GM18951 (cell line): Measurements from ENCODE around the gene TMOD2.

ENCODE experiments used
- POLR2A ChIP-seq: IDR thresholded peaks from 4 replicates; pipeline ENCODE4 v1.6.1; 2011; ENCODE audit warnings: mild to moderate bottlenecking; ENCODE audit not compliant: insufficient read length, insufficient read depth; ENCODE audit errors: extremely low read depth
- in situ Hi-C: fragments of 300-500 bp; cut with MboI; formaldehyde crosslinking; loops from one replicate; pipeline ENCODE4 v1.12.0; 2022; ENCODE audit warnings: low sequenced_read_pairs, mixed read lengths, inconsistent platforms; ENCODE audit not compliant: unreplicated experiment

The TMOD2 gene

DNA sequence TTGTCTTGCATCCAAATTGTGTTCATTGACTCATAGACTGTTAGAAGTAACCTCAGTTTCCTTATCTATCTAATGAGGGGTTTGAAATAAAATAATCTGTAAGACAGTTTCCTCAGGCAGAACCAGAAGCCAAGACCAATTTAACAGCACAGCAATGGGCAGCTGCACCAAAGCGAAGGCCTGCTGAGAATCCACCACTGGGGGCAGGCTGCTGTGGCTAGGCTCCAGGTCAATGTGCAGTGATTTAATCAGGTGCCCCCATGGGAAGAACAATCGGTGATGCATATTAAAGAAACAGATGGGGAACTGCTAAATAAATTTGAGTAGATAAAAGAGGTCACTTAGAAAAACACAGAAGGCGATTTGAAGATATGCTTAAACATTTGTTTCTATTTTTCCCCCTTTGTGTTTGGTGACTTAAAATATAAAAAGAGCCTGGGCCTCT lies 50.0 kb downstream of the TMOD2 start:
- no peak for TF ChIP-seq POLR2A
- in situ Hi-C loops: no loop called here

DNA sequence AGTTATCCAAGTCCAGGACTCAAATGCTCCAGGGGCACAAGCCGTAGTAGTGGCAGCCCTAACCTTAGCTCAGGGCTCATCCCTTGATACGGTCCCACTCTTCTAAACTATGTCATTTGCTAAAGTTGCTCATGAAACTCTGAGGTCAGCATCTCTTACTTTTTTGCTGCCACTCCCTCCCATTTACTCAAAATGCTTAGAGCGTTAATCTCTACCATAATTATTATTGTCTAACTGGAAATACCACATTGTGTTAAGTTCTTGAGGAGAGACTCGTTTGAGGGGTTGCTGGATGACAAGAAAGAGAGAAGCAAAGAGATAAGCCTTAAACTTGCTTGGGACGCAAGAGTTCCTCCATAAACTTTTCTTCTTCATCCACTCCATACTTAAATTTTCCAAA lies 51.2 kb downstream of the TMOD2 start:
- in situ Hi-C loops: no loop called here
- no peak for TF ChIP-seq POLR2A

DNA sequence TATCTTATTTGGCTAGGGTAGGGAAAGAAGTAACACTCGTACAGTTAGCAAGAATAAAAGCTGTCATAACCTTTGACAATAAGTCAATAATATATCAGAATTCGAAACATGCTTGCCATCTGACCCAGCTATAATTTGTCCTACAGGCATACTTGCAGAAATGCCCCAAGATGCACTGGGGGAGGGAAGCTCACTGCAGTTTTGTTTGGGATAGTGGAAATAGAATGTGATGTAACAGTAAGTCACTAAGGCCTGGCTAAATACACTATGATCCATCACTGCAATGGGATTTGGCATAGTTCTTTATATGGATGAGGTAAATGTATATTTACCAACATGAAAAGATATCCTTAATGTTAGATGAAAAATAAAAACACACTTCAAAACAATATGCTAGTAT lies 52.6 kb downstream of the TMOD2 start:
- no peak for TF ChIP-seq POLR2A
- in situ Hi-C loops: no loop called here

DNA sequence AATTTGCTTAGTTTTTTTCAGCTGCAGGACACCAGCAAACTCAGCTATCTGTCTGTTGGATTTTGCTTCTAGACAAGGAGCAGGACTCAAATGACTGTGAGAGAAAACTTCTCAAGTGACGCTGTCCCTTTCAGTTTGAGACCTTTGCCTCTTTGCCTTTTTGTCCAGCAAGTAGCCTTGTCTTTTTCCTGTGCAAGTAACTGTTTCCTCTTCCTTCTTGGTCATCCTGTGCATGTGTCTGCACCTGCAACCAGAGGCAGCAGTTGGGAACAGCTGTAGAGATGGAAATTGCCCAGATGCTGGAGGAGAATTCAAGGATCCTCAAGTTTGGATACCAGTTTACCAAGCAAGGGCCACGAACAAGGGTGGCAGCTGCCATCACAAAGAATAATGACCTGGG lies 54.7 kb downstream of the TMOD2 start:
- in situ Hi-C loops: no loop called here
- no peak for TF ChIP-seq POLR2A

DNA sequence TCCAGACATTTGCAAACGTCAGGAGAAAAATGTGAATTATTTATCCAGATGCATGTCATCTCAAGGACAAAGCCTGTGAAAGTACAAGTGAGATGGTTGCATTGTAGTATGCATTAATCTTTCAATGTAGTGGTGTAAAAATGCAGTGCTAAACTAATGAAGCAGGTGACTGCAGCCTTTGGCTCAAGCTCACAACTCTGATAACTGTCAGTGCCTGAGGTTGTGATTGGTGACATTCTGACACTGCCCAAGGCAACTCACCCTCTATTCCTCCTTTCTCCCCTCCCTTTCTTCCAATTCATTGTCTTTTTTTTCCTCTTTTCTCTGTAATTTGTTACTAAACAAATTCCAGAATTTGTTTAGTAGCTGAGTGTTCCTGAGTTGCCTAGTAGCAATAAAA lies 58.1 kb downstream of the TMOD2 start:
- TF ChIP-seq POLR2A: no peak
- in situ Hi-C loops: no loop called here

DNA sequence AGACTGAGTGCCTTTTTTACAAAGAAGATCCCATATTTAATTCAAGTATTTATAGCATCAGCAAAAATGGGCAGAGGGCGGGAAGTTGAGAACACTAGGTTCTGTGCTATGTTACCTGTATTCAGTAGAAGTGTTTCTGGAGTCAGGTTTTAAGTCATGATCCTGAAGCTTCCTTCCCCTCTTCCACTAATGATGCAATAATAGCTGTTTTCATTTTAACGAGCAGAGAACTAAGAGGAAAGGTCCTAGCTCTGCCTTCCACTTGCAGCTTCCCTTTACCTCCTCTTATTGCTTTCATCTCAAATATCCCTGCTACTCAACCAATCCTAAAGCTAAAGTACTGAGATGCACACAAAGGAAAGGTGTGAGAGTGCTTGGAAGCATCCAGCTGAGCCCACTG lies 61.2 kb downstream of the TMOD2 start:
- no peak for TF ChIP-seq POLR2A

DNA sequence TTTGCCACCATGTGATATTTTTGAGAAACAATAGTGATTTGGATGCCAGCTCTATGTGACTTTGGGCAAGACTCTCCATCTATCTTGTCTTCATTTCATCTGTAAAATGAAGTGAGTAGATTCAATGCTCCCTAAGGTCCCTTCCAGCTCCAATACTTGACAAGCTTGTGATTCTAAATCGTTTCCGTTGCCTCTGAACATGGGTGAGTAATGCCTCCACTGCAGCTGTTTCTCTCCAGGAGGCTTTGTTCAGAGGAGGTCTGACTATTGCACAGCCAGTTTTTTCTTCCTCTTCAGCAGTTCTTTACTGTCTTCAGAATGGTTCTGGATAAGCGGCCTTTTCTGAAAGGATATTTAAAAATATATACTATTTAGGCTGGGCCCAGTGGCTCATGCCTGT lies 63.2 kb downstream of the TMOD2 start:
- TF ChIP-seq POLR2A: no peak
- in situ Hi-C loops: no loop called here

More for the DNA sequence above, 61.2 kb downstream of the TMOD2 start:
- in situ Hi-C loops: no loop called here

DNA sequence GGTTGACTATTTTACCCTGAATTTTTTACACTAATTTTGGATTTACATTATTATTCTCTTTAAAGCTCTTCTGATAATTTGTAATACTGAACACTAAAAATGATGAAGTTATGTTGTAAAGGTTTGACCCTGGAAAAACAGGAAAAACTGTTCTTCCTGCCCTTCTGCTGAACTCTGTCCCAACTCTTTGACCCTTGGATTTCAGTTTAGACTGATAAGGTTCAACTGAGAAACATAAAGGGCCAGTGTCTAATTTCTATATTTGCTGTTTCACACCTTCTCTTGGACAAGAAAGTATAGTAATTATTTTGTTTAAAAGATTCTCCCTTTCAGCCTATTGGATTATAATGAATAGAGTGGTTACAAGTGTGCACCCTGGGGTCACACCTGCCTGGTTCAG lies 65.2 kb downstream of the TMOD2 start:
- in situ Hi-C loops: no loop called here
- TF ChIP-seq POLR2A: no peak

DNA sequence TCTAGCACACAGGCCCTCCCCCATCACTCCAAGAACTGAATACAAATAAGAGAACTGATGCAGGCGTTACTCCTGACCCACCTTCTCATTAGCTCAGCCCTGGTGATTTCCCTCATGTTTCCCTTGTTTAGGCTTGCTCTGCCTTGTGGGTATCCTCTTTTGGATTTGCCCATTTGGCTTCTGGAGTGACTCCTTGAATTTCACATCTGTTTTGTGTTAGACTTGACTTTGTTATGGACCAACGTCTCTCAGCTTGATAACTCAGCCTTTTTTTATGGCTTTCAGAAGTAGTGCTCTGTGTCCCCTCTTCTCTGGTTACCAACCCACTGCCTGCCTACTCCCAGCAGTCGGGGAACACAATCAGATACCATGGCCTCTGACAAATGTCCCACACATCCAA lies 66.8 kb downstream of the TMOD2 start:
- no peak for TF ChIP-seq POLR2A
- in situ Hi-C loops: no loop called here

DNA sequence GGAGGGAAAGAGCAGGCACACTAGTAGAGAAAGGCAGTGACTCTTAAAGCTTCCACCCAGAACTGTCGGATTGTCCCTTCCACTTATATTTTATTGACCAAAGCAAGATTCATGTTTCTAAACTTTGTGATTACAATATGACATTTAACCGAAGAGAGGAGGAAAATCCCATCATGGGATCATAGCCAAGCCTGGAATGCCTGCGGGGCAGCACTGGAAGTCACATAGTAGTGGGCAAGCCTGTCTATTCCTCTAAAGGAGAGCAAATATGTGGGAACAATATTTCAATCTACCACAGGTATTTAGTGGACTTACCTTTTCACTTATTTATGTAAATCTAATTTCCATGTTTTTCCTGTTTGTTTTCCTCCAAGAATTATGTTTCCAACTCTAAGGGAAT lies 74.3 kb downstream of the TMOD2 start:
- TF ChIP-seq POLR2A: no peak
- in situ Hi-C loops: no loop called here

DNA sequence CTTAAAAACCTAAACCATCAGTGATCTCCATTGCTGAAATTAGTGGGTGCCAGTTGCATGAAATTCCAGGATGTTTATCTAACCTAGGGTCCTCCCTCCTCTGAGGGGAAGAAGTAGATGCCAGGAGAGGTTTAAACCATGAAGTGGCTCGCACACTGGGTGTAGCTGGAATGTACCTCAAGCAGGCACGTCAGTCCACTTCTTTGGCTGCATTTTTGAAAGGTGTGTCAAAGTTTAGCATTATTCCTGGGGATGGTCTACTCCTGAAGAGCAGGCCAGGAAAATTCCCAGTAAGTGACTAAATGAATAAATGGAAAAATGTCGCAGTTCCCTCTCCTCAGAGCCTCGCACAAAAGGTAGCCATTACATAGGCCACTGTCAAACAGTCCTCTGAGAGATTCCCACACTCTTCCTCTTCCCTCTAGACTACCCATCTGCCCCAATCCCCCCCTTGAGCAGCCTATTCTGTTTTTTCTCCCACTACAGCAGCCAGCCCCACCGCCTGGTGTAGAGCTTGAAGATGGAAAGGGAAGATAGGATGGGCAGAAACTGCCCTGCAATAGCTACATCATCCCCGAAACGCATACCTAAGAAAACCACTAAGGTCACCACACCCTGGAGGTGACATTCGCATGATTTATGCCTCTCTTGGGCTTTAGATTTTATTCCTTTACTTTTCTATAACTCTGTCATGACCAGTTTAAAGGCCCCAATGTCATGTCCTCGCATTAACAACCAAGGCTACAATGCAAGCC lies 77.4 kb downstream of the TMOD2 start:
- TF ChIP-seq POLR2A: no peak
- in situ Hi-C loops: no loop called here

DNA sequence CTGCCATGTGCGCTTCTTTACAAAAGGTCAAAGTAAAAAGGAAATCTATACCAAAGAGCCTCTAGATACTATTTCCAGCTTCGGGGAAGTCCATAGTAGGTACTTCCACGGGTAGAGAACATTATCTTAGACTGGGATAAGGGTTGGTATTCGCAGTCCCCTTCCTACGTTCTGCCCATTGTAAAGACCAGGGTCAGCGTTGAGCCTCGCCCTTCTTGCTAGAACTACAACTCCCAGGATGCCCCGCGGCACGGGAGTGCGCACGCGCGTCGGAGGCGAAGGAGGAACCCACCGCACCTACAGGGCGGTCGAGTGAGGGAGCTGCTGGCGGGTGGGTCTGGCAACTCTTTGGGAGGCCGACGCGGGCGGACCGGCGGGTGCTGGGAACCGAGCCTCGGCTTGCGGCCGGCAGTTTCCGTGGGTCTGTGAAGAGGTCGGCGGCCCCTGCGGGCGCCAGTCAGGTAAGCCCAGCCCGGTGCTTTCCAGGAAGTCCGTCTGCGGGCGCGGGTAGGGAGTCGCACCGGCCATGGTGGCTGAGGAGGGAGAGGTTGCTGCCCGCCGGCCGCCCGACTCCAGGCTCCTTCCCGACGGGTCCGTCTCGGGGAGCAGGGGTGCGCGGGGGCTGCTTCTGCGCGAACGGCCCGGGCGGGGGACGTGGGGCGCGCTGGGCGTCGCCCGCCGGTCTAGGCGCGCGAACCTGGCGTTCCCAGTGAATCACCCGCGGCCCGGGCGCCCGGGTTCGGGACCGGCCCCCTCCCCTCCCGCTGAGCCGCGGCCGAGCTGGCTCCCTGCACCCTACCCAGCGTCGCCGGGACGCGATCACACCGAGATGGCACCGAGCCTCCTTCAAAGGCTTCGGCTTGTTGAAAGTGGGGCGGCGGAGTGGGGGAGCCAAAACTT lies 78.2 kb downstream of the TMOD2 start, which contains the start of gene TMOD3:
Gene TMOD3 (plus strand): TSS at position 278 of the 900 bp plus-strand sequence. CDS start 33,232 bp downstream, outside the sequence.
- peak; percentile 96 for TF ChIP-seq POLR2A
- in situ Hi-C loops: no loop called here

DNA sequence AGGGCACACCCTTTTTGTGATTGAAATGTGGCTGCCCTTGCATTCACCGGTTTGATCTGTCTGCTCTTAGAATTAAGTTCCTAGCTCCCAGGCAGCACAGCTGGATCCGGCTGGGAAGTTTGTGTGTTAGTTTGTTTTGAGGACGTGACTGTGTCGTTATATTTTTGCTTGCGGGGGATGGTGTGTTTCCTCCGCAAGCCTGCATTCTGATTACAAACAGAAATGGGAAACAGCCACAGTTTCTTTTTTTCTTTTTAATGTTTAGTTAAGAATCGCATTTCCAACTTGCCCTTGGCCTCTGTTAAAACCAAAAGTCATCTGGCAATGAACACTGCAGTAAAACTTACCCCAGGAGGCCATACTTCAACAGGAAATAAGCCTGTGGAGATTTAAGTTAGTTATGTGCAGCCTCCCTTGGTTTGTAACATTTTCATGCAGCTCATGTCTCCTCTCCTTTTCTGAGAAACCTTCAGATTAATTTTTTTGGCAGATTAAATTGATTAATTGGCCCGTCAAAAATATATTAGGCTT lies 78.9 kb downstream of the TMOD2 start:
- in situ Hi-C loops: no loop called here
- no peak for TF ChIP-seq POLR2A
